MV-4-11 (cell line): Measurements from ENCODE around the gene CETP.
"Not testable (repeated sequence)": the region's sequence is repeated elsewhere in the genome, so short reads cannot be mapped to it uniquely, and the experiment has no call there.

ENCODE experiments used
- DNase-seq: peaks from one replicate; lab custom pipeline; 2025; lab: John Stamatoyannopoulos, UW

The CETP gene

DNA sequence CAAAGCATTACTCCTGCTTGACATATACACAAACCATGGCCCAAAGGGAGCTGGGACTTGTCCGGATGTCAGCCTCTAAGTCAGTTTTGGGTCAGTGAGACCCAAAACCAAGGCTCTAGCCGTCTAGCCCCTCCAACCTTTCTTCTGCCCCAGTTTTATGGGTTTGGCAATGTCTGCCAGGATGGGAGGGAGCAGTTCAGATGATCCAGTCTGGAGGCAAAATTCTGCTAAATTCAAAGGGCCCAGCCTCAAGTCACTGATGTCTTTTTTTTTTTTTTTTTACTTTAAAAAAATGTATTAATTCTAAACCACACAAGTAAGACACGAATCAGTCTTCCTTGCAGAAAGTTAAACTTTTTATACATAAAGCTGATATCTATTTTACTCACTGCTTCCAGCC, 36.2 kb downstream of the CETP start:
- no peak for DNase-seq

DNA sequence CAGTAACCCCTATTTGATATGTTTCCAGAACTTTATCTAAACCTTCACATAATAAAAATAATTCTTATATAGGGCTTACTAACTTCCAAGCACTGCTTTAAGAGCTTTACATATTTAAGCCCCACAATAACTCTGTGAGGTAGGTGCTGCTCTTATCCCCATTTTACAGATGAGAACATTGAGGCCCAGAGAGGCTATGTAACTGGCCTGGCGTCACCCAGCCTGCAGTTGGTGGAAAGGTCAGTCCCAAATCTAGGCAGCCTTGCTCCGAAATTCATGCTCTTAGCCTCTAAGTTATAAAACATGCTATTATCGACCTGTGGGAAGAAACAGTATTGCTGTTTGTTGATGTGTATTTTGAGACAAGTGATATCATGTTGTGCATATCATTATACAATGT, 36.6 kb downstream of the CETP start:
- DNase-seq: no peak

DNA sequence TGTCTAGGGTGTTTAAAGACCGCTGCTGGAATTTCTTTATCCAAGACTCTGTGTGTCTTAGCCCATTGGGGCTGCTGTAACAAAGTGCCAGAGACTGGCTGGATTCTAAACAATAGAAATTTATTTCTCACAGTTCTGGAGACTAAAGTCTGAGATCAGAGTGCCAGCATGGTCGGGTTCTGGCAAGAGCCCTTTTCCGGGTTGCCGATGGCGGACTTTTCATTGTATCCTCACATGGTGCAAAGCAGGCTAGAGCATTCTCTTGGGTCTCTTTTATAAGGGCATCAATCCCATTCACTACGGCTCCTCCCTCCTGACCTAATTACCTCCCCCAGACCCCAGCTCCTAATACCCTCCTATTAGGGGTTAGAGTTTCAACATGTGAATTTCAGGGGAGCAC, 37.1 kb downstream of the CETP start:
- no peak for DNase-seq

DNA sequence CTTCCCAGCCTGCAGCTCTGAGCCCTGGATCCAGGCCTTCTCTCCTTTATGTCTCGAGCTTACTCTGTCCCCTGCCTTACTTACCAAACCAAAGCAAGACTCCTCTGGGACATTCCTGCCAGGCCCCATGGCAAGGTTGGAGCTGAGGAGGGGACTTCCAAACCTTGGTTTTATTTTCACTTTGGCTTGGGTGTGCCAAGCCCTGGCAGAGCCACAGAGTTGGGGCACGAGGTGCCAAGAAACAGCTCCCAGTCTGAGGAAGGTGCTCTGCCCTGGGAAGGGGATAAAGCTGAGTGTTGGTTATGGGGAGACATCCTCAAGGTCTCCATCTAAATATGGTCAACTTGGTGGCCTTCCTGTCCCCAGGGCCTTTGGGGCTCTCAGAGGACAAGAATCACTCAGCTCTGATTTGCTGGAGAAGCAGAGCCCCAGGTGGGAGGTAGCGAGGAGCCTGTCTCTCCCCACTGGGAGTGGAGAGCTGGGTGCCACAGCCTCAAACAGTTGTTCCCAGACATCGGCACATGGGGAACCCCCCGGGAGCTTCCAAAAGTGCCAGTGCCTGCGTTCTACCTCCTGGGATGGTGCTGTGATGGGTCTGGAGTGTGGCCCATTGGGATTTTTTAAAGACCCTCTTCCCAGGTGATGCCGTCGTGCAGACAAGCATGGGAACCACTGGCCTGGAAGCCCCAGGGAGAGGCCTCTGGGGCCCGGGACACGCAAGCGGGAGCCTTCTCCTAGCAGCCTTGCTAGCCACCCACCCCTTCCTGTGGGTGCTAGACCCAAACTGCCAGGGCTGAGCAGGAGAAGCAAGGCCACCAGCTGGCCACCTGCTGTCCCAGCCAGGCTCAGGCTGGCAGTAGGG, 37.9 kb downstream of the CETP start:
- no peak for DNase-seq

DNA sequence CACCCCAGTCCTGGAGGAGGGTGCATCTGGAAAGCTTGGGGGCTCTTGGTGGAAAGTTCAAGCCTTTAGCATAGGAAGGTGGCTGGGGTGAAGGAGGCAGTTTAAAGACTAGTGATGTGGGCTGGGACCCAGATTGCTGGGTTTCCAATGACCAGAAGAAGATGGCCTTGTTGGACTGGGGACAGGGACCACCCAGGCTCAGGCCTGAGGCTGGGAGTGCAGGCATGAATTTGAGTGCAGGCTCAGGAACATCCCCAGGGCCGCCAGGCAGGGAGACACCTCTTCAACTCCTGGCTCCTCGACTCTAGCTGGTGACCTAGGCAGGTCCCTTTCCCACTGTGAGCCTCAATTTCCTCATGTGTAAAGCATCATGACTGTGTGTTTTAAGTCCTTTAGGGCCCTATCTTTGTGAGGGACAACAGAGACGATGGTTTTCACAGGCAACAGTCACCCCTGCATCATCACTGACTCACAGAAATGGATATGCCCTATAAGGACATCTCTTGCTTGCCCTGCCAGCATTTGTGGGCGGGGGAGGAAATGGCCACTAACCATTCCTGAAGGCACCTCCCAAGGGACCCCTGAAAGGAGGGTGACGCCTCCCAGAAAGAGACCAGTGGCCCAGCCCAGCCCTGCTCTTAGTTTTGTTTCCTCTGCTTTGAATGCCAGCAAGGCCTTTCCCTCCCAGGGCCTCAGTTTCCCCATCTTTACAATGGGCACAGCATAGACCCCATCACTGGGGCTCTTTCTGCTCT, 38.7 kb downstream of the CETP start:
- DNase-seq: peak; percentile 3

DNA sequence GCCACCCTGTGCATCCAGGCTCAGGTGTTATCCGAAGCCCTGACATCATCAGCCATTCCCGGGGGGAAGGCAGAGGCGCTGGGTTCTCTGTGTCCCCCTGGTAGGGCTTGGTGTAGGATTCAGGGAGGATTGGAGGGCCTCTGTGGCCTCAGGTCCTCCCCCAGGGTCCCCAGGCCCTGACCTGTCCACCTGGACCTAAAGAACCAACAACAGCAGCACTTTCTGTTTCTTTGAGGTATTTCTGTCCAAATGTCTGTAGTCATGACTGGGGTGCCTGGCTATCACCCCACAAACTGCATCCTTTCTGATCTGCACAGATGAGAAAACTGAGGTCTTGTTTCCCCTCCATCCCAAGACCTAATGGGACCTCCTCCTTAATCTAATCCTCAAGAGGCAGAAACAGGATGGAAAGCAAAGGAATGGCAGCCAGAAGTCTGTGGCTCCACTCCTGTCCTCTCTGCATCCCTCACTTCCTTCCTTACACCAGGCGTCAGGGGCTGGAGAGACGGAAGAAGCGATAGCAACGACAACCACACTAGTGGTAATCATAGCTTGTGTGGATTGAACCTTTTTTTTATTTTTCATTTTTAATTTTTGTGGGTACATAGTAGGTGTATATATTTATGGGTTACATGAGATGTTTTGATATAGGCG, 39.4 kb downstream of the CETP start:
- DNase-seq: no peak

DNA sequence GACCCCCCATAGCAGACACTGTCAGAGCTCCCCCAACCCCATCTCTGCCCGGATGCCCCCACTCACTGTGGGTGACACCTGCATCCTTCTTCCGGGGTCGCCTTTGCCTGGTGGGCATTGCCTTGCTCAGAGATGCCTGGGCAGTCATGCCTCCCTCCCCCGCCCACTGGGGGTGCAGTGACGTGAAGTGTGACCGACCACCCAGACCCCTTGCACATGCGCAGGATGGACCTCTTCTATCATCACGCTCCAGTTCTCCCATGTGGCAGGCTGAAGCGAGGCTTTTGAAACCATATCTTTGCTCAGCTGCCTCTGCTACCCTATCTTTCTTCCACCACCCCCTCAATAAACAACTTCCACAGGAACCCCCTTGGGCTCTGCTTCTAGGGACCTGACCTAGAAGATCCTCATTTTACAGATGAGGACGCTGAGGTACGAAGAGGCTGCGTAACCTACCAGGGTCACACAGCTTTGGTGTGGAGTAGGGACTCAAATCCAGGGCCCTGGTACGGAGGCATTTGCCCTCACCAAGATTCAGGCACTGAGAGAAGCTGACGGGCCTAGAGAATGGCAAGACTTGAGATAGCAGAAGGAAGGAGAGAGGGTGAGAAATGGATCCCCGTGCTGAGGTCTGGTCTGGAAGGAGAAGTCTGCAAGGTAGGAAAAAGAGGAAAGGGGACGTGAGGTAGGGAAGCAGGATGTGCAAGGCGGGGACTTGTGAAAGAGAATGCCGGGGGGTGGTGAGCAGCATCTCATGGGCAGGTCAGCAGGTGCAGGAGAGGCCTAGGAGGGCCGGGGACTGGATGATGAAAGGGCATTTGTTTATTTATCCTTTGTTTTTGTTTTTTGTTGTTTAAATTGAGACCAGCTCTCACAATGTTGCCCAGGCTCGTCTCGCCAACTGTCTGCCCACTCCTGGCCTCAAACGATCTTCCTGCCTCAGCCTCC, 42.0 kb downstream of the CETP start:
- DNase-seq: no peak

DNA sequence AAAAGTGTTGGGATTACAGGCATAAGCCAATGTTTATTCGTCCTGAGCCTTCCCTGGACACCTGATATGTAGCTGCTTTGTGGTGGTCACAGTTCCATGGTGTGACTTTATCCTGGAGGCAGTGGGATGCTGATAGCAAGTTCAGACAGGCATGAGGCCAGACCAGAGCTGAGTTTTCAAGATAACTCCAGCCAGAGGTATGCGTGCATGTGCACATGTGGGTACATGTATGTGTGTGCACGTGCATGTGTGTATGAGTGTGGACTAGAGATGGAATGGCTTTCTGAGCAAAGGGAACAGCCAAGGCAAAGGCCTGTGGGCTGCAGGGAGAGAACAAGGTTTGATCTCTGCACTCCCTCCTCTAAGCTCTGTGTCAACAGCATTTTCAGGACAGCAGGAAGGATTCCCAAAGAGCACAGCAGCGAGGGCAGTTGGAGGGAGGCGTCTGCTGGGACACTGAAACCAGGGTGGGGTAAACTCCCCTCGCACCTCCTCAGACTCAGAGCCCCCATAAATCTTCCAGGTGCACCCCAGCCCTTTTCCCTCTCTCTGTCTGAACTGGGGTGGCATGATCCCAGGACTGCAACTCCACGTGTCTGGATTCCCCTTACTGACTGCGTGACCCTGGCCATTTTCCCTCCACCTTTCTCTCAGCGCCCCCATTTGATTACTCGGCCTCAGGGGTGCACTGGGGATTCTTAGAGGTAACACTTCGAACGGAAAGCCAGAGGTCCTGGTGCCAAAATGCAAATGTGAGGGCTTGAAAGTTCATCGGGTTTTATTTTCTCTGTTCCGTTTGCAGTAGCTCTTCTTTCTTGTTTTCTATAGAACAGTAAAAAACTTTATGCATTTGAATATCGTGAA, 42.9 kb downstream of the CETP start:
- DNase-seq: no peak

DNA sequence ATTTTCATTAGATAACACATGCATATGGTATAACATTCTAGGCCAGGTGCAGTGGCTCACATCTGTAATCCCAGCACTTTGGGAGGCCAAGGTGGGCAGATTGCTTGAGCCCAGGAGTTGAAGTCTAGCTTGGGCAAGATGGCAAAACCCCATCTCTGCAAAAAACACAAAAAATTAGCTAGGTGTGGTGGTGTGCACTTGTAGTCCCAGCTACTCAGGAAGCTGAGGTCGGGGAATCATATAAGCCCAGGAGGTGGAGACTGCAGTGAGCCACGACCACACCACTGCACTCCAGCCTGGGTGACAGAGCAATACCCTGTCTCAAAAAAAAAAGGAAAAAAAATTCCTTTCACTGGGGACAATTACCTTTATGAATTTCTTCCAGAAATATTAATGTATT, 43.8 kb downstream of the CETP start:
- not testable (repeated sequence) for DNase-seq

DNA sequence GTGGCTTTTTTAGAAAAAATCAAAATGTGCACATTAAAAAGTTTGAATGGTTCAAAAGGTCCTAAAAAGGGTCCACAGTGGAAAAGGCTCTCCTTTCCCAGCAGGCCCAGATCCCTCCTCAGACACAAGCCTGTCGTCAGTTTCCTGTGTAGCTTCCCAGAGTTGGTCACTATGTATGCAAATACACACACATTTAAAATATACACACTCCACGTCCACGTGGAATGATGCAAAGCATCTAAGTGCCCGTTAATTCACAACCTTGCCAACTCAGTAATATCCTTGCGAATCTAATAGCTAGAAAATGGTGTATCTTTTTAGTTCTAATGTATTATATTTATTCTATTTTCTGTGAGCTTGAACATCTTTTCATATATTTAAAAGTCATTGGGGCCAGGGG, 45.3 kb downstream of the CETP start:
- DNase-seq: no peak

DNA sequence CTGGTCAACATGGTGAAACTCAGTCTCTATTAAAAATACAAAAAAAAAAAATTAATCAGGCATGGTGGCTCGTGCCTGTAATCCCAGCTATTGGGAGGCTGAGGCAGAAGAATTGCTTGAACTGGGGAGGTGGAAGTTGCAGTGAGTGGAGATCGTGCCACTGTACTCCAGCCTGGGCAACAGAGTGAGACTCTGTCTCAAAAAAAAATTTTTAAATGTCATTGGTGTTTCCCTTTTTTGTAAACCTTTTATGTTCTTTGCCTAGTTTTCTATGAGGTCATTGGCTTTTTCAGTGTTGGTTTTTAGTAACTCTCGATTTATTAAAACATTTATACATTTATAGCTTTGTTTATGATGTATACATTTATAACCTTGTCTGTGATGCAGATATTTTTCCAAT, 45.8 kb downstream of the CETP start:
- DNase-seq: no peak

DNA sequence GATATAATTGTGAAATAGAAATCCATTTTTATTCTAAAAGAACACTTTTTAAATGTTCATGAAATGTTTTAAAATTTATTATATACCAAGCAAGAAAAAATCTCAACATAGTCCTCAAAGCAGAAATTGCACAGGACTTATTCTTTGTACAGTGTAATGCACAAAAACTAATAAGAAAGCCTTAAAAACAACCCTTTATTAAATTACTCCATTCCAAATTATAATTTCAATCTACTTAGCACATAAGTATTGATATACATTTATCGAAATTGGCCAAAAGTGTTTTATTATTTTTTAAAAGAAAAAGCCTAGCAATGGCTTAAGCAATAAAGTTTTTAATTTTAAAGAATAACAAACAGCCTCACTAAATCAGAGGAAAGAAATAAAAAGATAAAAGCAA, 46.7 kb downstream of the CETP start:
- DNase-seq: no peak

DNA sequence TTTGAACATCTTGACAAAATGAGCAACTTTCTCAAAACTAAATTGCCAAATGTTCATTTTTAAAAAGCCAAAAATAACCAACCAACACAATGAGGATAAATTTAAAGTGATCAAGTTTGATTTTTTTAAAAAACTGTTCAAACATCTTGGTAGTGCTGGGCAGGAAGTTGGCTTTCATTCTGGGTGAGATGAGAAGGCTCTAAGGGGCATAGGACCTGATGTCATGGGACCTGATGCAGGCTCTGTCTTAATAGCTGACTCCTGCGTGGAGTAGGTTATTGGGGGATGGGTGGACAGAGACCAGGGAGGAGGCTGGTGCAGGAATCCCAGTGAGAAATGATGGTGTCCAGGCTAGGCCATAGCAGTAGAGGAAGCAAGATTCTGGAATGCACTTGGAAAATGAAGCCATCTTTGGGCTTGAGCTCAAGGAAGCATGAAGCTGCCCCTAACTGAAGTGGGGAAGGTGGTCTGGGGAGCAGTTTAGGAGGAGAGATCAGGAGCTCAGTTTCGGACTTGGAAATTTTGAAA, 48.0 kb downstream of the CETP start:
- no peak for DNase-seq

DNA sequence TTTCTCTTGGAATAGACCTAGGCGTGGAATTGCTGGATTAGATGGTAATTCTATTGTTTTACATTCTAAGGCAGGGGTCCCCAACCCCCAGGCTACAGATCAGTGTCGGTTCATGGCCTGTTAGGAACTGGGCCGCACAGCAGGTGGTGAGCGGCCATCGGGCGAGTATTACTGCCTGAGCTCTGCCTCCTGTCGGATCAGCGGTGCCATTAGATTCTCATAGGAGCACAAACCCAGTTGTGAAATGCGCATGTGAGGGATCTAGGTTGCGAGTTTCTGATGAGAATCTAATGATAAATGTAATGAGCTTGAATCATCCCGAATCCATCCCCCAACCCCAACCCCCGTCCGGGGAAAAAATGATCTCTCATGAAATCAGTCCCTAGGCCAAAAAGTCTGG, 50.6 kb downstream of the CETP start:
- no peak for DNase-seq

DNA sequence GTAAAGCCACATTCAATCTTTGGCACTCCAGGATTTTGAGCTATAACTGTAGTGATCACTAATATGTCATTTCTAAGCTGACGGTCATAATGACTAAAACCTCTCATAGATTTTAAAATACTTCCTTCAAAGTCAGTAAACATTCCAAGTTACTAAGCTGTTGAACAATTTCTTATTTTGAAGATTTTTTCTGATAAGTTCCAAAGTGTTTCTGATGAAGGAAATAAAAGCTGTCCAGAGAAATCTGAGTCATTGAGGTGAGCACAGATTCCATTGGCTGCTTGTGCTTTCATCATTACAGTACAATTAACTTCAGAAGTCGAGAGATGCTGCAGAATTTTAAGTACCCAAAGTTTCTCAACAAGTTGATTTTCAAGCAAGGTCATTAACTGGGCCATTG, 51.5 kb downstream of the CETP start:
- DNase-seq: no peak

DNA sequence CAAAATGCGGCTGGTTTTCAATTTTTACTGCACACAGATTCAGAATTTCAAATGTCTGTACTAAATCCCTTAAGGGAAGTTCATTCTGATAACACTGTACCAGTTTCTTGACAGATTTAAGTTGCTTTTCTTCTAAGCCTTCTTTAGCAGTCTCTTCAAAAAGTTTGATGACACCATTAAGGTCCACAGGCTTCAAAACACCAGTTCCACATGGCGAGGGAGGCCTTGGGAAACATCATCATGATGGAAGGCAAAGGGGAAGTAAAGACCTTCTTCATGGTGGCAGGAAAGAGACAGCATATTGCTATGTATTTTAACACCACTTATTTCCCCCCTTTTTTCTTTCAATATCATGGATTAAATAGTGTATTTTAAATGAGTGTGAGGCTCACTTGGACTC, 52.2 kb downstream of the CETP start:
- DNase-seq: peak; percentile 49

DNA sequence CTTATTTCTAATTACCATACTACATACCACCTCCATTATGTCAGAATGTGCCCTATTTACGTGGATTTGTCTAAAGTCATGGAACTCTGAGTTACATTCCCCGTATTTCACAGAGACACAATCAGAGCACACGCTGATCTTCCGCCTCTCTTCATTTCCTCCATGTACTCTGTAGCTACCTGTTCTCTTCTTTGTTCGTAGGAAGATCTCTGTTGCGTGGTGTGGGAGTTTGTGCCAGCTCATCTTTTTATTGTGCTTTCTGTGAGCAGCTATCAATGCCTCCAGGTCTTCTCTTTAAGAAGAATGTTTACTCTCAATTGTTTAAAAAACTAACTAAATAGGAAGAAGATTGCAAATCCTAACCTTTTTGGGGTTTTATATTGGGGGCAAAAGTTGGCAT, 54.6 kb downstream of the CETP start:
- no peak for DNase-seq

DNA sequence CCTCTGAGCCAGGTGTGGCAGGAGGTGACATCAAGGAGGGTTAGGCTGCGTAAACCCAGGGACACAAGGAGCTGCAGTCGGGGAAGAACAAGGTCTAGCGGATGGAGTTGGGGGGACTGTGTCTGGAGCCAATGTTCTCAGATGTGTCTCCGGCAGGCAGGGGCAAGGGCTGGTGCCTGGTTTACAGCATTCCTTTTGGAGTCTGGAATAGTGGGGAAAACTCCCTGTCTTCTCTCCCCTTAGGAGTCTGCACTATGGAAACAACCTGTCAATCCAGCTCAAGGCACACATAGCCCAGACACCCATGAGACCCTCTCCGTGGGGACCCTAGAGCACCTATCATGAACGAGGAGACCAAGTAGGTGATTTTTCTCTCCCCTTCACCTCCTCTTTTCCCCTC, 55.1 kb downstream of the CETP start:
- no peak for DNase-seq

DNA sequence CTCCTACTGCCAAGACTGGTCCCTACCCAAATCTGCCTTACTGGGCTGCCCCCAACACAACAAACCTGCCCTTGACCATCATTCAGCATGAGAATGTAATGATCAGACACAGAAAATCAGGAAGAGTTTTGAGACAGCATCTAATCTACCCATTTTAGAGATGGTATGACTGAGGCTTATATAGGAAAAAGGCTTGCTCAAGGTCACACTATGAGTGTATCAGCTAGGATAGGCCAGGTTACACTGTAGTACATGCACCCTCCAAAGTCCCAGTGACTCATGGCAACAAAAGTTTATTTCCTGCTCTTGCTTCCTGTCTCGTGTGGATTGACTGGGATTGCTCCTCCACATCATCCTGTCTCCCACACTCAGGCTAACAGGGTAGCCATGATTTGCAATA, 55.5 kb downstream of the CETP start:
- no peak for DNase-seq

DNA sequence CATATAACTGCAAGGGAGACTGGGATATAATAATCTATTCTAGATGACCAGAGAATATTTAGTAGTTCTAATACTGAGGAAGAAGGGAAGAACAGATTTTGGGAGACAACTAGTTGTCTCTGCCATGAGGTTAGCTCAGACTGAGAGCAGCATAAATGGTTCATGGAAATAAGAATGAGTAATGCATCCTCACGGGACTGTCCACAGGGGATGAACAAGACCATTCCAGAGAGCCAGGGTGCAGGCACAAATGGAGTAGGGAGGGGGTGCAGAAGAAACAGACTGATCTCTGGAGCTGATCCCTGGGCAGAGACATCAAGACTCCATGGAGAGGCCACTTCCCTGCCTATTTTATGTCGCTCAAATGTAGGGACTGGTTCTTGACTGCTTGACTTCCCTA, 58.0 kb downstream of the CETP start:
- DNase-seq: no peak

DNA sequence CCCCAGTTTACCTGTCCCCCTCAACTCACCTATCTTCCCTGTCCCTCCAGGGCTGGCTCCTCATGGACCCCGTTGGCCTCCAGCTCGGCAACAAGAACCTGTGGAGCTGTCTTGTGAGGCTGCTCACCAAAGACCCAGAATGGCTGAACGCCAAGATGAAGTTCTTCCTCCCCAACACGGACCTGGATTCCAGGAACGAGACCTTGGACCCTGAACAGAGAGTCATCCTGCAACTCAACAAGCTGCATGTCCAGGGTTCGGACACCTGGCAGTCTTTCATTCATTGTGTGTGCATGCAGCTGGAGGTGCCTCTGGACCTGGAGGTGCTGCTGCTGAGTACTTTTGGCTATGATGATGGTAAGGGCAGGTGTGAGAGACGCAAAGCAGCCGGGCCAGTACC, 58.9 kb downstream of the CETP start:
- DNase-seq: no peak
